ENCODE data around the gene VSIG10. TPM values are rescaled to one million over a fixed set of nuclear protein-coding genes. Genes with fewer than 3 reads are reported as not detected.

Gene VSIG10
- total and polyA plus RNA-seq, 2 of the 4 experiments (the other 2 are of a cell fraction), result 5.9 to 10.0 TPM

DNA sequence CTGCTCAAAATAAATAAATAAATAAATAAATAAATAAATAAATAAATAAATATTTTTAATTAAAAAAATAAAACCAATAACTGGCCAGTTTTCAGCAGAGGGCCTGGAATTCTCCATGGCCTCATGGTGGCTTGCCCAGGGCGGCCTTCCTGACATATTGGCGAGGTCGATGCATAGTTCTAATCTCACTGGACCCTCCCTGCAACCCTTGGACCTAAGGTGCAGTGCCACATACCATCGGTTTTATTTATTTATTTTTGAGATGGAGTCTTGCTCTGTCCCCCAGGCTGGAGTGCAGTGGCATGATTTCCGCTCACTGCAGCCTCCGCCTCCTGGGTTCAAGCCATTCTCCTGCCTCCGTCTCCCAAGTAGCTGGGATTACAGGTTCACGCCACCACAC, 3.9 kb upstream of the VSIG10 start:
- H2BK15ac ChIP-seq (ENCODE audit: low read depth, low read length), result no peak overlapping the region
- H3K27me3 ChIP-seq (ENCODE audit: control insufficient read depth, insufficient read depth, low read length), result no peaks in the 10 kb centered on the region
- no peak overlapping the region for H3K4ac ChIP-seq (ENCODE audit: low read depth, low read length)
- no TSS peak for BruUV-seq (replicated peaks)
- ATAC-seq (ENCODE audit: low read depth), result no peak
- no peak overlapping the region for H3K27ac ChIP-seq (ENCODE audit: insufficient read depth, low read length)
- dilution Hi-C loops (cut with HindIII; ENCODE audit: low sequenced_read_pairs, unreplicated experiment), result no loop called here
- H3K4me2 ChIP-seq (ENCODE audit: low read depth, low read length), result no peak overlapping the region
- no peaks in the 10 kb centered on the region for H3K4me1 ChIP-seq (ENCODE audit: control insufficient read depth, insufficient read depth, low read length)
- no peak overlapping the region for H4K8ac ChIP-seq (ENCODE audit: low read depth in 2 of 2, low read length in 2 of 2)
- H2AK9ac ChIP-seq (replicated peaks; ENCODE audit: low read depth, low read length, poor library complexity), result no peak overlapping the region
- H3K4me3 ChIP-seq (ENCODE audit: insufficient read depth, low read depth, low read length), result no peak overlapping the region
- DNase-seq, result no peak
- no peak for TF ChIP-seq CEBPB (IDR thresholded peaks at IDR 0.05; ENCODE audit: low read depth, low read length)
- no peak for TF ChIP-seq FOS (IDR thresholded peaks at IDR 0.05; ENCODE audit: low read depth, low read length)
- TF ChIP-seq MAZ (IDR thresholded peaks at IDR 0.05; ENCODE audit: borderline replicate concordance, low read depth, low read length), result no peak
- TF ChIP-seq CHD1 (IDR thresholded peaks at IDR 0.05; ENCODE audit: low read depth, low read length), result no peak
- no peak for TF ChIP-seq RAD21 (IDR thresholded peaks at IDR 0.05; ENCODE audit: low read length)
- no peak for TF ChIP-seq NFE2L2 (IDR thresholded peaks at IDR 0.05; ENCODE audit: low read depth, low read length)
- TF ChIP-seq, protein P1, sequence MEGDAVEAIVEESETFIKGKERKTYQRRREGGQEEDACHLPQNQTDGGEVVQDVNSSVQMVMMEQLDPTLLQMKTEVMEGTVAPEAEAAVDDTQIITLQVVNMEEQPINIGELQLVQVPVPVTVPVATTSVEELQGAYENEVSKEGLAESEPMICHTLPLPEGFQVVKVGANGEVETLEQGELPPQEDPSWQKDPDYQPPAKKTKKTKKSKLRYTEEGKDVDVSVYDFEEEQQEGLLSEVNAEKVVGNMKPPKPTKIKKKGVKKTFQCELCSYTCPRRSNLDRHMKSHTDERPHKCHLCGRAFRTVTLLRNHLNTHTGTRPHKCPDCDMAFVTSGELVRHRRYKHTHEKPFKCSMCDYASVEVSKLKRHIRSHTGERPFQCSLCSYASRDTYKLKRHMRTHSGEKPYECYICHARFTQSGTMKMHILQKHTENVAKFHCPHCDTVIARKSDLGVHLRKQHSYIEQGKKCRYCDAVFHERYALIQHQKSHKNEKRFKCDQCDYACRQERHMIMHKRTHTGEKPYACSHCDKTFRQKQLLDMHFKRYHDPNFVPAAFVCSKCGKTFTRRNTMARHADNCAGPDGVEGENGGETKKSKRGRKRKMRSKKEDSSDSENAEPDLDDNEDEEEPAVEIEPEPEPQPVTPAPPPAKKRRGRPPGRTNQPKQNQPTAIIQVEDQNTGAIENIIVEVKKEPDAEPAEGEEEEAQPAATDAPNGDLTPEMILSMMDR (conservative IDR thresholded peaks at IDR 0.05; ENCODE audit: low read depth, low read length), result no peak
- TF ChIP-seq MXI1 (IDR thresholded peaks at IDR 0.05; ENCODE audit: borderline replicate concordance, low read depth, low read length), result no peak
- no peak for TF ChIP-seq RCOR1 (IDR thresholded peaks at IDR 0.05; ENCODE audit: insufficient replicate concordance, low read length)
- TF ChIP-seq, protein P2, sequence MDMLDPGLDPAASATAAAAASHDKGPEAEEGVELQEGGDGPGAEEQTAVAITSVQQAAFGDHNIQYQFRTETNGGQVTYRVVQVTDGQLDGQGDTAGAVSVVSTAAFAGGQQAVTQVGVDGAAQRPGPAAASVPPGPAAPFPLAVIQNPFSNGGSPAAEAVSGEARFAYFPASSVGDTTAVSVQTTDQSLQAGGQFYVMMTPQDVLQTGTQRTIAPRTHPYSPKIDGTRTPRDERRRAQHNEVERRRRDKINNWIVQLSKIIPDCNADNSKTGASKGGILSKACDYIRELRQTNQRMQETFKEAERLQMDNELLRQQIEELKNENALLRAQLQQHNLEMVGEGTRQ (IDR thresholded peaks at IDR 0.05; ENCODE audit: low read depth, low read length), result no peak
- no peak for TF ChIP-seq POLR2A (IDR thresholded peaks at IDR 0.05; ENCODE audit: low read depth, low read length)
- no peak for TF ChIP-seq RFX5 (IDR thresholded peaks at IDR 0.05; ENCODE audit: low read depth, low read length)
- no peak for TF ChIP-seq MAFK (IDR thresholded peaks at IDR 0.05; ENCODE audit: low read depth, low read length)
- no peak for TF ChIP-seq BHLHE40 (IDR thresholded peaks at IDR 0.05; ENCODE audit: low read depth, low read length)
- TF ChIP-seq, protein P3, sequence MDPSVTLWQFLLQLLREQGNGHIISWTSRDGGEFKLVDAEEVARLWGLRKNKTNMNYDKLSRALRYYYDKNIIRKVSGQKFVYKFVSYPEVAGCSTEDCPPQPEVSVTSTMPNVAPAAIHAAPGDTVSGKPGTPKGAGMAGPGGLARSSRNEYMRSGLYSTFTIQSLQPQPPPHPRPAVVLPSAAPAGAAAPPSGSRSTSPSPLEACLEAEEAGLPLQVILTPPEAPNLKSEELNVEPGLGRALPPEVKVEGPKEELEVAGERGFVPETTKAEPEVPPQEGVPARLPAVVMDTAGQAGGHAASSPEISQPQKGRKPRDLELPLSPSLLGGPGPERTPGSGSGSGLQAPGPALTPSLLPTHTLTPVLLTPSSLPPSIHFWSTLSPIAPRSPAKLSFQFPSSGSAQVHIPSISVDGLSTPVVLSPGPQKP (IDR thresholded peaks at IDR 0.05; ENCODE audit: borderline replicate concordance, low read depth, low read length), result no peak
- TF ChIP-seq SMC3 (IDR thresholded peaks at IDR 0.05; ENCODE audit: low read depth, low read length), result no peak
- no peak overlapping the region for H3K56ac ChIP-seq (ENCODE audit: extremely low read depth, insufficient read depth, low read length)
- H2AK5ac ChIP-seq (ENCODE audit: low read depth, low read length), result no peak overlapping the region
- no peaks in the 10 kb centered on the region for H3K9me3 ChIP-seq (ENCODE audit: control insufficient read depth, insufficient read depth, low read length)
- no peaks in the 10 kb centered on the region for H3K36me3 ChIP-seq (ENCODE audit: control insufficient read depth, insufficient read depth, low read length)
- no peak overlapping the region for H3K9ac ChIP-seq (ENCODE audit: low read depth, low read length)
- WGBS, 2 experiments (ENCODE audit: extremely low coverage in 2 of 2, insufficient read length in 1 of 2), result no CpG with 5 or more reads among the region's 8 CpGs
- H3K9me1 ChIP-seq (ENCODE audit: insufficient read depth, low read length), result no peaks in the 10 kb centered on the region
- intact Hi-C loops (cut with micrococcal nuclease), result no loop called here
- in situ Hi-C loops (cut with MboI; ENCODE audit: low sequenced_read_pairs), result no loop called here
- no peak overlapping the region for H2BK120ac ChIP-seq (ENCODE audit: low read depth, low read length)
- H3K79me1 ChIP-seq (ENCODE audit: low read depth in 1 of 2, low read length in 2 of 2), result 0 out of 4 replicates have a peak, but pooled peaks cover 0 to 5% of the 10 kb centered on the region in 2 experiments
- no peak overlapping the region for H3K18ac ChIP-seq (ENCODE audit: low read depth, low read length)
- H2BK20ac ChIP-seq (ENCODE audit: low read depth, low read length), result no peak overlapping the region
- no peak overlapping the region for H3K14ac ChIP-seq (replicated peaks; ENCODE audit: low read depth, low read length)
- H4K5ac ChIP-seq (ENCODE audit: low read depth, low read length), result no peak overlapping the region
- H2BK5ac ChIP-seq (ENCODE audit: low read depth, low read length, poor library complexity, severe bottlenecking), result no peak overlapping the region
- ChIA-PET POLR2A (ENCODE audit: unreplicated experiment) (interaction anchor here (0.6 kb wide), 1 partner anchor 9 kb away, joined by 9 read pairs; no protein-coding TSS in a partner anchor), CTCF (no interaction called here)
- H4K20me1 ChIP-seq (ENCODE audit: insufficient read depth, low read length), result no peaks in the 10 kb centered on the region
- H4K91ac ChIP-seq (ENCODE audit: insufficient read depth, low read depth, low read length), result no peak overlapping the region
- H3K23ac ChIP-seq (ENCODE audit: low read depth, low read length), result no peak overlapping the region
- no peak overlapping the region for H2AFZ ChIP-seq (replicated peaks; ENCODE audit: low read length, poor library complexity)

All from IMR-90 (cell line).